WTC11 (cell line): Measurements from ENCODE around the gene LTBP2. TPM values are rescaled to one million over a fixed set of nuclear protein-coding genes. Genes with fewer than 3 reads are reported as not detected.

Experiments
- ATAC-seq: fragments of 200-7000 bp; cut with Tn5 transposase; 2 replicates; pipeline ENCODE4 v1.10.0; 2021; ENCODE audit warnings: mild to moderate bottlenecking, moderate library complexity
- CTCF ChIA-PET: fragments of 300-600 bp; sonication (Branson Sonifier 250); formaldehyde crosslinking; loops from one replicate; lab custom pipeline; 2021; ENCODE audit warnings: antibody characterized with exemption; lab: Charles Lee
- POLR2A ChIA-PET: fragments of 350-600 bp; sonication (Branson Sonifier 250); formaldehyde crosslinking; loops from one replicate; lab custom pipeline; 2021; ENCODE audit warnings: antibody characterized with exemption; lab: Charles Lee
- DNase-seq: peaks from one replicate; pipeline ENCODE4 v3.0.0; 2021; ENCODE audit warnings: low spot score
- H3K27ac Mint-ChIP-seq: 2 replicates; pipeline ENCODE4 v1.8.0; 2021; ENCODE audit warnings: mixed read lengths
- H3K27me3 Mint-ChIP-seq: 2 replicates; pipeline ENCODE4 v1.8.0; 2021; ENCODE audit warnings: low read depth, mild to moderate bottlenecking, moderate library complexity, mixed read lengths
- H3K36me3 Mint-ChIP-seq: 2 replicates; pipeline ENCODE4 v1.8.0; 2021; ENCODE audit warnings: mixed read lengths
- H3K4me1 Mint-ChIP-seq: 2 replicates; pipeline ENCODE4 v1.8.0; 2022; ENCODE audit warnings: mixed read lengths
- H3K4me3 Mint-ChIP-seq: 2 replicates; pipeline ENCODE4 v1.8.0; 2021; ENCODE audit warnings: mild to moderate bottlenecking, moderate library complexity, mixed read lengths
- H3K9me3 Mint-ChIP-seq: 2 replicates; pipeline ENCODE4 v1.8.0; 2021; ENCODE audit warnings: mixed read lengths
- CBFB ChIP-seq: sonication (generic); formaldehyde crosslinking; IDR thresholded peaks from 2 replicates; pipeline ENCODE4 v1.8.1; 2022; ENCODE audit warnings: mild to moderate bottlenecking, low read depth, missing genetic modification reagents
- ETV6 ChIP-seq: sonication (generic); formaldehyde crosslinking; IDR thresholded peaks from 2 replicates; pipeline ENCODE4 v1.8.1; 2022; ENCODE audit warnings: mild to moderate bottlenecking, missing genetic modification reagents
- FOXP1 ChIP-seq: sonication (generic); formaldehyde crosslinking; IDR thresholded peaks from 2 replicates; pipeline ENCODE4 v1.8.0; 2022; ENCODE audit warnings: missing genetic modification reagents, mild to moderate bottlenecking, moderate library complexity, borderline replicate concordance
- NFATC4 ChIP-seq: fragments of 250-450 bp; sonication (Bioruptor Pico); IDR thresholded peaks from 2 replicates; pipeline ENCODE4 v1.9.0; 2021; ENCODE audit warnings: mild to moderate bottlenecking
- OVOL2 ChIP-seq: fragments of 250-450 bp; sonication (Bioruptor Pico); IDR thresholded peaks from 2 replicates; pipeline ENCODE4 v1.9.0; 2021; ENCODE audit warnings: mild to moderate bottlenecking, borderline replicate concordance
- RORB ChIP-seq: fragments of 250-450 bp; sonication (Bioruptor Pico); IDR thresholded peaks from 2 replicates; pipeline ENCODE4 v1.9.0; 2021; ENCODE audit warnings: mild to moderate bottlenecking
- SOX15 ChIP-seq: fragments of 250-450 bp; sonication (Bioruptor Pico); IDR thresholded peaks from 2 replicates; pipeline ENCODE4 v1.9.0; 2021; ENCODE audit warnings: mild to moderate bottlenecking
- ZNF138 ChIP-seq: sonication (generic); formaldehyde crosslinking; conservative IDR thresholded peaks from 2 replicates; pipeline ENCODE4 v1.8.1; 2022; ENCODE audit warnings: mild to moderate bottlenecking, moderate library complexity, missing genetic modification reagents
- ZNF423 ChIP-seq: fragments of 250-450 bp; sonication (Bioruptor Pico); IDR thresholded peaks from 2 replicates; pipeline ENCODE4 v2.1.2; 2022; ENCODE audit warnings: mild to moderate bottlenecking, moderate library complexity
- total RNA-seq: library from RNA; stranded (reverse); gene quantifications from 3 replicates; pipeline ENCODE4 v1.2.3, GENCODE V29; 2021
- TF ChIP-seq, protein P1 (sequence below): sonication (generic); formaldehyde crosslinking; IDR thresholded peaks from 2 replicates; pipeline ENCODE4 v1.8.0; 2022; ENCODE audit warnings: mild to moderate bottlenecking, missing genetic modification reagents
- TF ChIP-seq, protein P2 (sequence below): sonication (generic); formaldehyde crosslinking; IDR thresholded peaks from 2 replicates; pipeline ENCODE4 v1.8.1; 2022; ENCODE audit warnings: missing genetic modification reagents, borderline replicate concordance
- TF ChIP-seq, protein P3 (sequence below): sonication (generic); formaldehyde crosslinking; conservative IDR thresholded peaks from 2 replicates; pipeline ENCODE4 v1.8.1; 2022; ENCODE audit warnings: mild to moderate bottlenecking, missing genetic modification reagents
- TF ChIP-seq, protein P4 (sequence below): sonication (generic); formaldehyde crosslinking; IDR thresholded peaks from 2 replicates; pipeline ENCODE4 v1.8.1; 2023; ENCODE audit warnings: mild to moderate bottlenecking, moderate library complexity, missing genetic modification reagents
- TF ChIP-seq, protein P5 (sequence below): sonication (generic); formaldehyde crosslinking; IDR thresholded peaks from 2 replicates; pipeline ENCODE4 v1.8.0; 2022; ENCODE audit warnings: mild to moderate bottlenecking, missing genetic modification reagents
- TF ChIP-seq, protein P6 (sequence below): sonication (generic); formaldehyde crosslinking; IDR thresholded peaks from 2 replicates; pipeline ENCODE4 v1.8.1; 2022; ENCODE audit warnings: mild to moderate bottlenecking, moderate library complexity, missing genetic modification reagents
- TF ChIP-seq, protein P7 (sequence below): sonication (generic); formaldehyde crosslinking; IDR thresholded peaks from 2 replicates; pipeline ENCODE4 v1.8.0; 2022; ENCODE audit warnings: missing genetic modification reagents
- TF ChIP-seq, protein P8 (sequence below): fragments of 250-450 bp; sonication (Bioruptor Pico); IDR thresholded peaks from 2 replicates; pipeline ENCODE4 v1.9.0; 2021; ENCODE audit warnings: mild to moderate bottlenecking
- TF ChIP-seq, protein P9 (sequence below): sonication (generic); formaldehyde crosslinking; IDR thresholded peaks from 2 replicates; pipeline ENCODE4 v1.8.0; 2022; ENCODE audit warnings: mild to moderate bottlenecking, missing genetic modification reagents

LTBP2 gene
- total RNA-seq, 1 experiment from 2014 or later = 1.2 TPM

GRCh38 chr14:74514471-74514941, 97.5 kb downstream of the LTBP2 start:
- H3K27ac Mint-ChIP-seq = no peak overlapping the region
- CTCF ChIA-PET = interaction anchor here (0.7 to 1.3 kb wide), 3 partner anchors 12 to 59 kb away, joined by 5 to 8 read pairs (median 5); no protein-coding TSS in a partner anchor
- H3K9me3 Mint-ChIP-seq = peaks cover 5% of the 10 kb centered on the region; the same call in 1 of the 2 replicates
- peaks cover 36% of the 10 kb centered on the region for H3K4me1 Mint-ChIP-seq
- no peaks in the 10 kb centered on the region for H3K36me3 Mint-ChIP-seq
- ATAC-seq = peak; percentile 37
- POLR2A ChIA-PET = interaction anchor here (0.7 kb wide), 1 partner anchor 15 kb away, joined by 3 read pairs; no protein-coding TSS in a partner anchor
- TF ChIP-seq, protein P1, sequence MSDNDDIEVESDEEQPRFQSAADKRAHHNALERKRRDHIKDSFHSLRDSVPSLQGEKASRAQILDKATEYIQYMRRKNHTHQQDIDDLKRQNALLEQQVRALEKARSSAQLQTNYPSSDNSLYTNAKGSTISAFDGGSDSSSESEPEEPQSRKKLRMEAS (CRISPR knock-in tag) = no peak
- TF ChIP-seq FOXP1 (CRISPR knock-in tag) (no peak), RORB (CRISPR knock-in tag) (no peak), ZNF138 (CRISPR knock-in tag) (no peak), SOX15 (CRISPR knock-in tag) (no peak), ZNF423 (CRISPR knock-in tag) (no peak), NFATC4 (CRISPR knock-in tag) (no peak), ETV6 (CRISPR knock-in tag) (no peak)
- TF ChIP-seq, protein P2, sequence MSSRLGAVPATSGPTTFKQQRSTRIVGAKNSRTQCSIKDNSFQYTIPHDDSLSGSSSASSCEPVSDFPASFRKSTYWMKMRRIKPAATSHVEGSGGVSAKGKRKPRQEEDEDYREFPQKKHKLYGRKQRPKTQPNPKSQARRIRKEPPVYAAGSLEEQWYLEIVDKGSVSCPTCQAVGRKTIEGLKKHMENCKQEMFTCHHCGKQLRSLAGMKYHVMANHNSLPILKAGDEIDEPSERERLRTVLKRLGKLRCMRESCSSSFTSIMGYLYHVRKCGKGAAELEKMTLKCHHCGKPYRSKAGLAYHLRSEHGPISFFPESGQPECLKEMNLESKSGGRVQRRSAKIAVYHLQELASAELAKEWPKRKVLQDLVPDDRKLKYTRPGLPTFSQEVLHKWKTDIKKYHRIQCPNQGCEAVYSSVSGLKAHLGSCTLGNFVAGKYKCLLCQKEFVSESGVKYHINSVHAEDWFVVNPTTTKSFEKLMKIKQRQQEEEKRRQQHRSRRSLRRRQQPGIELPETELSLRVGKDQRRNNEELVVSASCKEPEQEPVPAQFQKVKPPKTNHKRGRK = no peak
- TF ChIP-seq, protein P3, sequence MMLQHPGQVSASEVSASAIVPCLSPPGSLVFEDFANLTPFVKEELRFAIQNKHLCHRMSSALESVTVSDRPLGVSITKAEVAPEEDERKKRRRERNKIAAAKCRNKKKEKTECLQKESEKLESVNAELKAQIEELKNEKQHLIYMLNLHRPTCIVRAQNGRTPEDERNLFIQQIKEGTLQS (CRISPR knock-in tag) = no peak
- TF ChIP-seq, protein P4, sequence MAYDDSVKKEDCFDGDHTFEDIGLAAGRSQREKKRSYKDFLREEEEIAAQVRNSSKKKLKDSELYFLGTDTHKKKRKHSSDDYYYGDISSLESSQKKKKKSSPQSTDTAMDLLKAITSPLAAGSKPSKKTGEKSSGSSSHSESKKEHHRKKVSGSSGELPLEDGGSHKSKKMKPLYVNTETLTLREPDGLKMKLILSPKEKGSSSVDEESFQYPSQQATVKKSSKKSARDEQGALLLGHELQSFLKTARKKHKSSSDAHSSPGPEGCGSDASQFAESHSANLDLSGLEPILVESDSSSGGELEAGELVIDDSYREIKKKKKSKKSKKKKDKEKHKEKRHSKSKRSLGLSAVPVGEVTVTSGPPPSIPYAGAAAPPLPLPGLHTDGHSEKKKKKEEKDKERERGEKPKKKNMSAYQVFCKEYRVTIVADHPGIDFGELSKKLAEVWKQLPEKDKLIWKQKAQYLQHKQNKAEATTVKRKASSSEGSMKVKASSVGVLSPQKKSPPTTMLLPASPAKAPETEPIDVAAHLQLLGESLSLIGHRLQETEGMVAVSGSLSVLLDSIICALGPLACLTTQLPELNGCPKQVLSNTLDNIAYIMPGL (CRISPR knock-in tag) = no peak
- TF ChIP-seq, protein P5, sequence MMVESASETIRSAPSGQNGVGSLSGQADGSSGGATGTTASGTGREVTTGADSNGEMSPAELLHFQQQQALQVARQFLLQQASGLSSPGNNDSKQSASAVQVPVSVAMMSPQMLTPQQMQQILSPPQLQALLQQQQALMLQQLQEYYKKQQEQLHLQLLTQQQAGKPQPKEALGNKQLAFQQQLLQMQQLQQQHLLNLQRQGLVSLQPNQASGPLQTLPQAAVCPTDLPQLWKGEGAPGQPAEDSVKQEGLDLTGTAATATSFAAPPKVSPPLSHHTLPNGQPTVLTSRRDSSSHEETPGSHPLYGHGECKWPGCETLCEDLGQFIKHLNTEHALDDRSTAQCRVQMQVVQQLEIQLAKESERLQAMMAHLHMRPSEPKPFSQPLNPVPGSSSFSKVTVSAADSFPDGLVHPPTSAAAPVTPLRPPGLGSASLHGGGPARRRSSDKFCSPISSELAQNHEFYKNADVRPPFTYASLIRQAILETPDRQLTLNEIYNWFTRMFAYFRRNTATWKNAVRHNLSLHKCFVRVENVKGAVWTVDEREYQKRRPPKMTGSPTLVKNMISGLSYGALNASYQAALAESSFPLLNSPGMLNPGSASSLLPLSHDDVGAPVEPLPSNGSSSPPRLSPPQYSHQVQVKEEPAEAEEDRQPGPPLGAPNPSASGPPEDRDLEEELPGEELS (CRISPR knock-in tag) = no peak
- H3K4me3 Mint-ChIP-seq = no peak overlapping the region
- peak; percentile 55 for DNase-seq
- H3K27me3 Mint-ChIP-seq = peaks cover 6% of the 10 kb centered on the region

DNA sequence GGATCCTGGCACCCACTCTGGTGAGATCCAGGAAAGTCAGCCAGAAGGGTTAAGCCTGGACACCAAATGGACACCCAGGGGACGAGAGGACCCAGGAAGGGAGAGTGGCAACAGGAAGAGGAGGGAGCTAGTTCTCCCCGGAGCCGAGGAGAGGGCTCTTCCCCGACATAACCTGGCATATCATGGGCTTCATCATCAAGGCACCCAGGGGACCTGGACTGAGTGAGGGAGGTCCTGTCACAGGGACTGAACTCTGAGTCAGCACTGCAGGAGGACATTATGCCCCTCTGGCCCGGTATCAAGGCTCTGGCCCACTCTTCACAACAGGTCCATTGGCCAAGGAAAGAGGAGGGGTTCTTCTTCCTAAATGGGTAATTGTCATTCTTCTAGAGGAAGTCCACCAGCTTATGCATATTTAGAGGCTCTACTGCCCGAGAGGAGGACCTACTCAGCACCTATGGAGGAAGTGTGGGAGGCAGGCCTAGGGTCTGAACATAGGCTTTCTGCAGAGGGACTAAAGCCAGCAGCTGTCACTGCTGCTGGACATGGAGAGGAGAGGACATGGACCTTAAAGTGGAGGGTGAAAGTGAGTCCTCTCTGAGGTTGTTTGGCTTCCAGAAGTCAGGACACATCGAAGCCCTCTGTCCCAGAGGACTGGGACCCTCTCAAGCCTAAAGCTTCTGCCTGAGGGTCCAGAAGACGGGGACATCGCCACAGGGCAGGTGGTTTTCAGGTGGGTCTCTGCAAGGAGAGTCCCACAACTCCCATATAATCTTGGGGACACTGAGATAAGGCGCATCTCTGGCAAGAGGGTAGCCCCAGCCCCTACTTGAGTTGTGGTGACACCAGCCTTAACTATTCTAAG, 99.8 kb downstream of the LTBP2 start:
- H3K9me3 Mint-ChIP-seq = peaks cover 5% of the 10 kb centered on the region; the same call in 1 of the 2 replicates
- POLR2A ChIA-PET = no interaction called here
- CTCF ChIA-PET = interaction anchor here (0.5 to 1.6 kb wide), 7 partner anchors 10 to 255 kb away, joined by 3 to 7 read pairs (median 5); no protein-coding TSS in a partner anchor
- H3K27ac Mint-ChIP-seq = no peak overlapping the region
- ATAC-seq (no peak), DNase-seq (no peak)
- H3K4me1 Mint-ChIP-seq = peaks cover 45% of the 10 kb centered on the region
- peaks cover 8% of the 10 kb centered on the region for H3K27me3 Mint-ChIP-seq
- no peaks in the 10 kb centered on the region for H3K36me3 Mint-ChIP-seq
- no peak overlapping the region for H3K4me3 Mint-ChIP-seq
- TF ChIP-seq, protein P6, sequence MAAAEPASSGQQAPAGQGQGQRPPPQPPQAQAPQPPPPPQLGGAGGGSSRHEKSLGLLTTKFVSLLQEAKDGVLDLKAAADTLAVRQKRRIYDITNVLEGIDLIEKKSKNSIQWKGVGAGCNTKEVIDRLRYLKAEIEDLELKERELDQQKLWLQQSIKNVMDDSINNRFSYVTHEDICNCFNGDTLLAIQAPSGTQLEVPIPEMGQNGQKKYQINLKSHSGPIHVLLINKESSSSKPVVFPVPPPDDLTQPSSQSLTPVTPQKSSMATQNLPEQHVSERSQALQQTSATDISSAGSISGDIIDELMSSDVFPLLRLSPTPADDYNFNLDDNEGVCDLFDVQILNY (CRISPR knock-in tag) = no peak
- TF ChIP-seq, protein P7, sequence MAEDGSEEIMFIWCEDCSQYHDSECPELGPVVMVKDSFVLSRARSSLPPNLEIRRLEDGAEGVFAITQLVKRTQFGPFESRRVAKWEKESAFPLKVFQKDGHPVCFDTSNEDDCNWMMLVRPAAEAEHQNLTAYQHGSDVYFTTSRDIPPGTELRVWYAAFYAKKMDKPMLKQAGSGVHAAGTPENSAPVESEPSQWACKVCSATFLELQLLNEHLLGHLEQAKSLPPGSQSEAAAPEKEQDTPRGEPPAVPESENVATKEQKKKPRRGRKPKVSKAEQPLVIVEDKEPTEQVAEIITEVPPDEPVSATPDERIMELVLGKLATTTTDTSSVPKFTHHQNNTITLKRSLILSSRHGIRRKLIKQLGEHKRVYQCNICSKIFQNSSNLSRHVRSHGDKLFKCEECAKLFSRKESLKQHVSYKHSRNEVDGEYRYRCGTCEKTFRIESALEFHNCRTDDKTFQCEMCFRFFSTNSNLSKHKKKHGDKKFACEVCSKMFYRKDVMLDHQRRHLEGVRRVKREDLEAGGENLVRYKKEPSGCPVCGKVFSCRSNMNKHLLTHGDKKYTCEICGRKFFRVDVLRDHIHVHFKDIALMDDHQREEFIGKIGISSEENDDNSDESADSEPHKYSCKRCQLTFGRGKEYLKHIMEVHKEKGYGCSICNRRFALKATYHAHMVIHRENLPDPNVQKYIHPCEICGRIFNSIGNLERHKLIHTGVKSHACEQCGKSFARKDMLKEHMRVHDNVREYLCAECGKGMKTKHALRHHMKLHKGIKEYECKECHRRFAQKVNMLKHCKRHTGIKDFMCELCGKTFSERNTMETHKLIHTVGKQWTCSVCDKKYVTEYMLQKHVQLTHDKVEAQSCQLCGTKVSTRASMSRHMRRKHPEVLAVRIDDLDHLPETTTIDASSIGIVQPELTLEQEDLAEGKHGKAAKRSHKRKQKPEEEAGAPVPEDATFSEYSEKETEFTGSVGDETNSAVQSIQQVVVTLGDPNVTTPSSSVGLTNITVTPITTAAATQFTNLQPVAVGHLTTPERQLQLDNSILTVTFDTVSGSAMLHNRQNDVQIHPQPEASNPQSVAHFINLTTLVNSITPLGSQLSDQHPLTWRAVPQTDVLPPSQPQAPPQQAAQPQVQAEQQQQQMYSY (CRISPR knock-in tag) = no peak
- TF ChIP-seq CBFB (CRISPR knock-in tag) (no peak), OVOL2 (CRISPR knock-in tag) (no peak), RORB (CRISPR knock-in tag) (no peak)
- TF ChIP-seq, protein P8, sequence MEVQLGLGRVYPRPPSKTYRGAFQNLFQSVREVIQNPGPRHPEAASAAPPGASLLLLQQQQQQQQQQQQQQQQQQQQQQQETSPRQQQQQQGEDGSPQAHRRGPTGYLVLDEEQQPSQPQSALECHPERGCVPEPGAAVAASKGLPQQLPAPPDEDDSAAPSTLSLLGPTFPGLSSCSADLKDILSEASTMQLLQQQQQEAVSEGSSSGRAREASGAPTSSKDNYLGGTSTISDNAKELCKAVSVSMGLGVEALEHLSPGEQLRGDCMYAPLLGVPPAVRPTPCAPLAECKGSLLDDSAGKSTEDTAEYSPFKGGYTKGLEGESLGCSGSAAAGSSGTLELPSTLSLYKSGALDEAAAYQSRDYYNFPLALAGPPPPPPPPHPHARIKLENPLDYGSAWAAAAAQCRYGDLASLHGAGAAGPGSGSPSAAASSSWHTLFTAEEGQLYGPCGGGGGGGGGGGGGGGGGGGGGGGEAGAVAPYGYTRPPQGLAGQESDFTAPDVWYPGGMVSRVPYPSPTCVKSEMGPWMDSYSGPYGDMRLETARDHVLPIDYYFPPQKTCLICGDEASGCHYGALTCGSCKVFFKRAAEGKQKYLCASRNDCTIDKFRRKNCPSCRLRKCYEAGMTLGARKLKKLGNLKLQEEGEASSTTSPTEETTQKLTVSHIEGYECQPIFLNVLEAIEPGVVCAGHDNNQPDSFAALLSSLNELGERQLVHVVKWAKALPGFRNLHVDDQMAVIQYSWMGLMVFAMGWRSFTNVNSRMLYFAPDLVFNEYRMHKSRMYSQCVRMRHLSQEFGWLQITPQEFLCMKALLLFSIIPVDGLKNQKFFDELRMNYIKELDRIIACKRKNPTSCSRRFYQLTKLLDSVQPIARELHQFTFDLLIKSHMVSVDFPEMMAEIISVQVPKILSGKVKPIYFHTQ = no peak
- TF ChIP-seq, protein P9, sequence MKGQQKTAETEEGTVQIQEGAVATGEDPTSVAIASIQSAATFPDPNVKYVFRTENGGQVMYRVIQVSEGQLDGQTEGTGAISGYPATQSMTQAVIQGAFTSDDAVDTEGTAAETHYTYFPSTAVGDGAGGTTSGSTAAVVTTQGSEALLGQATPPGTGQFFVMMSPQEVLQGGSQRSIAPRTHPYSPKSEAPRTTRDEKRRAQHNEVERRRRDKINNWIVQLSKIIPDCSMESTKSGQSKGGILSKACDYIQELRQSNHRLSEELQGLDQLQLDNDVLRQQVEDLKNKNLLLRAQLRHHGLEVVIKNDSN (CRISPR knock-in tag) = no peak
